ENCODE data around the gene CDH4.

DNA sequence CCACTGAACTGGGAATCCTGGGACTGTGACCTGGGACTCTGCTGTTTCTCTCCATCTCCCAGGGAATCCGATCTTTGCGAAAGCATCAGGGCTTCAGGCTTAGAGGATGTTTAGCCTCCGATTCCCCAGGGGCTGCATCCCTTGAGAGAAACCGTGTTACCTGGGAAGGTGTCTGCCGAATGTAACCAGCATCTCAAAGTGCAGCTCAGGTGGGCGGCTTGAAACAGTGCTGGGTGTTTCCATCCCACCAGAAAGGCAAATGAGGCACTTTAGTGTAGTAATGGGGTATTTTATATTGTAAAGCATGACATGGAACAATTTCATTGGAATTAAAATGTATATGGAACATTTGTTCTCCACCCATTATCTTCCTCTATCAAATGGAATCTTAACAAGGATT, 15.2 kb downstream of the CDH4 start:
- TF ChIP-seq TCF12 (IDR thresholded peaks at IDR 0.05; ENCODE audit: low read depth, low read length) (no peak), EZH2 (IDR thresholded peaks at IDR 0.05; ENCODE audit: low read depth, low read length, severe bottlenecking) (no peak)

Data from H1 (cell line).